Muscle of back (tissue), 11 donors: ENCODE data around the gene SULT6B1. TPM values are rescaled to one million over a fixed set of nuclear protein-coding genes. Genes with fewer than 3 reads are reported as not detected.

Experiments used
- DNase-seq, 3 donors: peaks; one replicate each; pipeline versions ENCODE4 v3.0.0 to v3.0.0-alpha.2; 2013
- polyA plus RNA-seq, 10 donors: library from polyadenylated mRNA; unstranded; fragments of 120-200 nt; gene quantifications; one replicate each; pipeline ENCODE4 v1.2.1, GENCODE V29; 2013; ENCODE audit not compliant: insufficient read length in 10 of 10

SULT6B1 gene
- polyA plus RNA-seq, 10 donors = not detected

- DNase-seq = no peak
Observed at GRCh38 chr2:37153224-37153623, 35.2 kb downstream of the SULT6B1 start.

GRCh38 chr2:37149626-37150322, 38.7 kb downstream of the SULT6B1 start:
- DNase-seq = peak in 1 of 3 donors; percentile 7

GRCh38 chr2:37148325-37148724, 40.1 kb downstream of the SULT6B1 start:
- DNase-seq = no peak

- DNase-seq = no peak
Observed at GRCh38 chr2:37146062-37146461, 42.4 kb downstream of the SULT6B1 start.

GRCh38 chr2:37143974-37144373, 44.5 kb downstream of the SULT6B1 start:
- no peak for DNase-seq

GRCh38 chr2:37142546-37142945, 45.9 kb downstream of the SULT6B1 start:
- no peak for DNase-seq

- DNase-seq = no peak
Observed at GRCh38 chr2:37132914-37133313, 55.6 kb downstream of the SULT6B1 start.

- DNase-seq = peak; percentile 48 to 70 (median 50)
Observed at GRCh38 chr2:37125416-37125815, 63.1 kb downstream of the SULT6B1 start.

GRCh38 chr2:37119157-37119556, 69.3 kb downstream of the SULT6B1 start:
- DNase-seq = no peak

Other genes with a start within 250 kb of the SULT6B1 start
- gene STRN, start 222.1 kb downstream of the SULT6B1 start, polyA plus RNA-seq = 10 to 100 TPM; 15.9 to 30.2 (median 20.2) TPM
- gene HEATR5B, start 104.3 kb downstream of the SULT6B1 start, polyA plus RNA-seq = 10 to 100 TPM; 10.2 to 19.2 (median 13.3) TPM
- 10 to 100 TPM in 2 of 10 donors, 1 to 10 TPM in 8; 6.3 to 10.4 (median 8.1) TPM for gene GPATCH11, start 104.2 kb downstream of the SULT6B1 start, polyA plus RNA-seq
- gene EIF2AK2, start 31.7 kb downstream of the SULT6B1 start, polyA plus RNA-seq = 10 to 100 TPM; 15.4 to 26.5 (median 23.4) TPM
- gene CEBPZOS, start 7.8 kb upstream of the SULT6B1 start, polyA plus RNA-seq = 10 to 100 TPM; 34.0 to 46.3 (median 39.1) TPM
- gene CEBPZ, start 42.9 kb upstream of the SULT6B1 start, polyA plus RNA-seq = 10 to 100 TPM; 36.2 to 52.0 (median 42.7) TPM
- 10 to 100 TPM; 11.3 to 24.1 (median 15.2) TPM for gene NDUFAF7, start 43.0 kb upstream of the SULT6B1 start, polyA plus RNA-seq
- gene PRKD3, start 136.2 kb upstream of the SULT6B1 start, polyA plus RNA-seq = 10 to 100 TPM; 23.8 to 40.7 (median 34.2) TPM
- 10 to 100 TPM in 4 of 10 donors, 1 to 10 TPM in 6; 5.9 to 21.5 (median 9.3) TPM for gene QPCT, start 156.0 kb upstream of the SULT6B1 start, polyA plus RNA-seq